Putamen (tissue), 1 donor: Measurements from ENCODE around the gene GAGE13.
"Not testable (repeated sequence)": the region's sequence is repeated elsewhere in the genome, so short reads cannot be mapped to it uniquely, and the experiment has no call there.

Experiments
- DNase-seq: peaks from one replicate; pipeline ENCODE4 v3.0.0-alpha.2; 2016; ENCODE audit warnings: low spot score

Gene GAGE13, protein sequence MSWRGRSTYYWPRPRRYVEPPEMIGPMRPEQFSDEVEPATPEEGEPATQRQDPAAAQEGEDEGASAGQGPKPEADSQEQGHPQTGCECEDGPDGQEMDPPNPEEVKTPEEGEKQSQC

DNA sequence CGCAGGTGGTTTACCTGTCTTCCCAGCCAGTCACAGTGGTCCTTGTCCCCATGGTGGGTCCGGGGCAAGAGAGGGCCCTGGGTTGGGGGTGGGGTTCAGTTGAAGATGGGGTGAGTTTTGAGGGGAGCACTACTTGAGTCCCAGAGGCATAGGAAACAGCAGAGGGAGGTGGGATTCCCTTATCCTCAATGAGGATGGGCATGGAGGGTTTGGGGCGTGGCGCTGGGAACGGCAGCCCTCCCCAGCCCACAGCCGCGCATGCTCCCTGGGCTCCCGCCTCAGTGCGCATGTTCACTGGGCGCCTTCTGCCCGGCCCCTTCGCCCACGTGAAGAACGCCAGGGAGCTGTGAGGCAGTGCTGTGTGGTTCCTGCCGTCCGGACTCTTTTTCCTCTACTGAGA lies at the start of gene GAGE13:
GAGE13 (plus strand) TSS at position 301 of the 400 bp plus-strand sequence. CDS start 1,156 bp downstream, outside the sequence.
- DNase-seq: not testable (repeated sequence)

DNA sequence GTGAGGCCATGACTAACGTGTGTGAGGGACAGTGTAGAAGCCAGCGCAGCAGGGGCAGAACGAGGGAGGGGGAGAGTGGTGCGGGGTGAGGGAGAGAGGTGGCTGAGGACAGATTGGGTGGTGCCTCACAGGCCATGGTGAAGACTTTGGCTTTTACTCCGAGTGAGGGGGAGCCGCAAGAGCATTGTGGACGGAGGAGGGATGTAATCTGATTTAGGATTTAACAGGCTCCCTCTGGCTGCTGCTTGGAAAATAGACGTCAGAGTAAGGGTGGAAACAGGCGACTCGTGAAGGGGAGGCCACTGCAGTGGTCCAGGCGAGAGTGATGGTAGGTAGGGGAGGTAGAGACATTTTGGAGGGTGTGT lies 48.8 kb upstream of the GAGE13 start:
- DNase-seq: no peak

DNA sequence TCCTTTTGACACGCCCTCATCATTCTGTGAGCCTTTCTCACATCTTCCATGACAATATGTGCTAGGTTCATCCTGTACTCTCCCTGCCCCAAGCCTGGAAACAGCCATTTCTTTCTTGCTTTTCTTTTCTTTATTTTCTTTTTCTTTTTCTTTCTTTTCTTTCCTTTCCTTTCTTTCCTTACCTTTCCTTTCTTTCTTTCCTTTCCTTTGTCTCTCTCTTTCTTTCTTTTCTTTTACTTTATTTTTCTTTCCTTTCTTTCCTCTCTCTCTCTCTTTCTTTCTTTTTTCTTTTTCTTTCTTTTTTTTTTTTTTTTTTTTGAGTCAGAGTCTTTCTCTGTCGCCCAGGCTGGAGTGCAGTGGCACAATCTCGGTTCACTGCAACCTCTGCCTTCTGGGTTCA lies 47.2 kb upstream of the GAGE13 start:
- DNase-seq: no peak

DNA sequence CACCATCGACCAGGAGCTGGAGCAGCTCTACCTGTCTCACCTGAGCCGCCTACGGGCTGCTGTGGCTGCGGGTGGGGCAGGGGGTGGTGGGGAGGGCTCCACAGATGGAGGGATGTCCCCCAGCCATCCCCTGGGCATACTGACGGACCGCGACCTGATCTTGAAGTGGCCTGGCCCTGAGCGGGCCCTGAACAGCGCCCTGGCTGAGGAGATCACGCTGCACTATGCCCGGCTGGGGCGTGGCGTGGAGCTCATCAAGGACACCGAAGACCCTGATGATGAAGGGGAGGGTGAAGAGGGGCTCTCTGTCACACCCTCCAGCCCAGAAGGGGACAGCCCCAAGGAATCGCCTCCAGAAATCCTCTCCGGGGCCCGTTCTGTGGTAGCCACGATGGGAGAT lies 45.2 kb upstream of the GAGE13 start:
- no peak for DNase-seq

DNA sequence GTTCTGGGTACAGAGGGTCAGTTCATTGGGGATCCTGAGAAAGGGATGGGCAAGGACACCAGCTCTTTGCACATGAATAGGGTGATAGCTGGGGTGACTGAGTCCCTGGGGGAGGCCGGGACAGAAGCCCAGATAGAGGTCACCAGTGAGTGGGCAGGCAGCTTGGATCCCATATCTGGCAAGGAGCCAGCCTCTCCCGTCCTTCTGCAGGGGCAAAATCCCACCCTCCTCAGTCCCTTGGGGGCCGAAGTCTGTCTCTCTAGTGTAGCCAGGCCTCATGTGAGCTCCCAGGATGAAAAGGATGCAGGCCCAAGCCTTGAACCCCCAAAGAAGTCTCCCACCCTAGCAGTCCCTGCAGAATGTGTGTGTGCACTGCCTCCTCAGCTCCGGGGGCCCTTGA lies 44.8 kb upstream of the GAGE13 start:
- DNase-seq: no peak

DNA sequence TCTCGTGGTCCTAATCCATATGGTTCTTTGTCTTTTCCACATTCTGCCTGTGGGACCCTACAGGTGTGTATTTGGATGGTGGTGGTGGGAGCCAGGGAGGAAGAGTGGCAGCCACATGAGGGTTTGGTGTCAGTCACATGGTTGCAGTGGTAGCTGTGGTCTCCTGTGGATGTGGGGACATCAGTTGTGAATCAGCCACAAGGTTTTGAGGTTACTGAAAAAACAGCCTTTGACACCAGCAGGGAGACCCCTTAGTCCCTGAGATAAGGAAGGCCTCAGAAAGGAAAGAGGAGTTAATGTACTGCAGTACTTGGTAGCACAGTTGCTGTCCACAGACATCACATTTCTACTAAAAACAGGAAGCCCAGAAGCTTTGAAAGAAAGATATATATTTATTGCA lies 43.7 kb upstream of the GAGE13 start:
- DNase-seq: no peak

DNA sequence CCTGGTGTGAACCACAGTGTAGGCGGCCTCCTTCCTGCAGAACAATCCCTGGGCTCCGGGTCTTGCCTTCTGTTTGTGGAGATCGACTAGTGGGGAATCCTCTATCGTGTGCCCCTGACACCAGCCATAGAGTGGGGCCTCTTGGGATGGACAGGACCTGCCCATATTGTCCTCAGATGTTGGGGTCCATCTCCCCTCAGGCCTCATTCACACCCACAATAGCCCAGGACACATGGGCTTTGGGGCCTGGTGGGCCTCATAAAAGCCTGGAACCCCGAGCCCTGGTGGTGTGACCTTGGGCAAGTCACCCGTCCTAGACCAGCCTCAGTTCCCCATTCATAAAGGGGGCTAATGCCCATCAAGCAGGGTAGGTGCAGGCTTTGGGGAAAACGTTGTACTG lies 41.2 kb upstream of the GAGE13 start:
- DNase-seq: no peak

DNA sequence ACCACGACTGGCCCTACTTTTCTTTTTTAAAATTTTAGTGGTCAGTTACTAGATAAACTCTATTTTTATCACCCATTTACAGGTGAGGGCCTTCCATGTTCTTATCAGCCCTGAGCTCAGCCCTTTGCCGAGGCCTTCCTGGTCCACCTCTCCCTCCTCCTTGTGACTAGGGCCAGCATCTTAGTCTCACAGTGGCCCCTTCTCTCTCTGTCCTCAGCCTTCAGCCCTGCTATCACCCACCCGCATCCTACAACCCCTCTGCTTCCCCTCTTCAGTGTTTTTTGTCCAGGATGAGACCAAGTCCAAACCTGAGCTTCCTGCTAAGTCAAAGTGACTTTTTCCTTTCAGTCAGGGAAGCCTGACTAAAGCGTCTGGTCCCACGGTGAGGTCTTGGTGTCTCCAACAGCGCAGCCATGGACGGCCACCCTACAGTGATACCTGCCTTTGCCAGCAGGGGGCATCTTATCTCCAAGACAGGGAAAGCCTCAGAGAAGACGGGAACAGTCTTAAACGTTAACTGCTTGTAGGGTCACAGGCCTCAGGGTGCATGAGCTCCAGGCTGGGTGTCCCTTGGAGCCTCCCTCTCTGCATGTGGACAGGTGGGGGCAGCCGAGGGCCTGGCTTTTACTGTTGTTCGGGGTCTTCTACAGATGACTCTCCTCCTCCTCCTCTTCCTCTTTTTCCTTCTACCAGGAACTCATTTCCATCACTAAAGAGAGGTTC lies 39.6 kb upstream of the GAGE13 start:
- no peak for DNase-seq

DNA sequence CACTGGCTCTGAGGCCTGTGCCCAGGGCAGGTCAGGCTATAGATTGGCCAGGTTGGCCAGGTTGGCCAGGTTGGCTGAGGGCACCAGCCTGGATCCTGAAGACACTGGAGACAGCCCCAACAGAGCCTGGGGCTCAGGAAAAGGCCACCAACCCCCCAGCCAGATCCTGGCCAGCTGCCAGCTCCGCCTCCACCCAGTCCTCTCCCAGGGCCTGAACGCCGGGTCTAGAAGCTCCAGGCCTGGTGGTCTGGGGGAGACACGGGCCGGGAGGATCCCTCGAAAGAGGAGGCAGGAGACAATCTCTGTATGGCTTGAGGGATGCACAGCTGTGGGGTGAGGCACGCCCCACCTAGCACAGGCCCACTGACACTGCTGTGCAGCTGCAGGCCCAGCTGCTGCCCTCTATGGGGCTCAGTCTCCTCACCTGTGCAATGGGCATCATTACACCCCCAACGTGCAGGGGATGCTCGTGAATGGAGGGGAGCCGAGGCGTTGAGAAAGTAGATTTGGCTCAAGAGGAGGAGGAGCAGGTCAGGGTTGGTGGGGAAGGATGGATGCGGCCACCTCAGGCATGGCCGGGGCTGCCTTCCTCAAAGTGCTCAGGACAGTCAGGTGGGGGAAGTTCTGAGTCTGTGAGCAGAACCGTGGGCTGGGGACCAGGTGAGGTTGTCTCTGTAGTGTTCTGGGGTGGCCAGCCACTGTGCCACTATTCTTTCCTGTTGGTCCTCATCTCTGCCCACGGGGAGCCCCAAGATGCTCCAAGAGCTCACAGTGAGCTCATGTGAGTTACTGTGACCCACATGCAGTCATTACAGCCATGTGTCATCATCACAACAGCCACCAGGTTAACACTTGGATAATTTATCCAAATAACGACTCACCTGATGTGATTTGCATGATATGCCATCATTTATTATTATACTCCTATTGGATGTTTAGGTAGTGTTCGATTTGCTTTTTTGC lies 38.7 kb upstream of the GAGE13 start:
- no peak for DNase-seq

DNA sequence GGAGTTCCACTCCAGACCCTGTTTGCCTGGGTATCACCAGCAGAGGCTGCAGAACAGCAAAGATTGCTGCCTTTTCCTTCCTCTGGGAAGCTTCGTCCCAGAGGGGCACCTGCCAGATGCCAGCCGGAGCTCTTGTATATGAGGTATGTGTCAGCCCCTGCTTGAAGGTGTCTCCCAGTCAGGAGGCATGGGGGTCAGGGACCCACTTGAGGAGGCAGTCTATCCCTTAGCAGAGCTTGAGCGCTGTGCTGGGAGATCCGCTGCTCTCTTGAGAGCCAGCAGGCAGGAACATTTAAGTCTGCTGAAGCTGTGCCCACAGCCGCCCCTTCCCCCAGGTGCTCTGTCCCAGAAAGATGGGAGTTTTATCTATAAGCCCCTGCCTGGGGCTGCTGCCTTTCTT lies 32.1 kb upstream of the GAGE13 start:
- DNase-seq: not testable (repeated sequence)

DNA sequence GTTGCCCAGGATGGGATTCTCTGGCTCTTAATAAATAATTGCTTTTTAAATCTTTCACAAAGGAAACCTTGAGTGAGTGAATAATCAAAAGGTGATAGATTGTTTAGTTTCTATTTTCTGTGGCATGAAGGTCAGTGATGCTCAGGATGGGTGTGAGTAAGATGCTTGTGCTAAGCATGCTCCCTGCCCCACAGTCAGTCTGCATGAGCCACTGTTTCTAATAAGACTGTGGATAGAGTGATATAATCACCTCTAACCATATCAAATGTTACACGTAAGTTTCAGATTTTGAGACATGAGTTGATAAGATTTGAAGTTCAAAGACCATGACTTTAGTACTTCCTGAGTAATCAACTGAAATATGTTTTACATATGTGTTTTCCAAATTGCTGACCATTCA lies 30.7 kb upstream of the GAGE13 start:
- DNase-seq: no peak

DNA sequence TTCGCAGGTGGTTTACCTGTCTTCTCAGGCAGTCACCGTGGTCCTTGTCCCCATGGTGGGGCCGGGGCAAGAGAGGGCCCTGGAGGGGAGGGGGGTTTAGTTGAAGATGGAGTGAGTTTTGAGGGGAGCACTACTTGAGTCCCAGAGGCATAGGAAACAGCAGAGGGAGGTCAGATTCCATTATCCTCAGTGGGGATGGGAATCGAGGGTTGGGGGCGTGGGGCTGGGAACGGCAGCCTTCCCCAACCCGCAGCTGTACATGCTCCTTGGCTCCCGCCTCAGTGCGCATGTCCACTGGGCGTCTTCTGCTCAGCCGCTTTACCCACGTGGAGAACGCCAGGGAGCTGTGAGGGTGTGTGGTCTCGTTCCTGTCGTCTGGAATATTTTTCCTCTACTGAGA lies 28.0 kb upstream of the GAGE13 start, which contains the start of gene GAGE10:
GAGE10 (plus strand) TSS at position 301 of the 400 bp plus-strand sequence. CDS start 1,214 bp downstream, outside the sequence.
- DNase-seq: no peak

DNA sequence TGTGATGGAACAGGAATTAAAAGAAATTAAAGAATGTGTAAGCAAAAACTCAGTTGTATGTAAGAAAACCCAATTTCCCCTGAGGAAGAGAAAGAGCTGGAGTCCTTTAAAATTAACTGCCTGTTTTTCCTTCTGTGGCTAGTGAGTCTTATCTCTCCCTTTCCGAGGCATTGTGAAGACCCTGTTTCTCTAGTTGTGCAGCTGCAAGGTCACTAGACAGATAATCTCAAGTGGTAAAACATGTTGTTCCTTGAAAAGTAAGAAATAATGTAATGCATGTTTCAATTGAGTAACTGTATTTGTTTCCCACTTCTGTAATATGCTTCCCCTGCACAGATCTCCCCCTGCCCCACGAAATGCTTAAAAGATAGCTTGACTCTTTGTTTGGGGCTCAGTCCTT lies 23.6 kb upstream of the GAGE13 start:
- not testable (repeated sequence) for DNase-seq

DNA sequence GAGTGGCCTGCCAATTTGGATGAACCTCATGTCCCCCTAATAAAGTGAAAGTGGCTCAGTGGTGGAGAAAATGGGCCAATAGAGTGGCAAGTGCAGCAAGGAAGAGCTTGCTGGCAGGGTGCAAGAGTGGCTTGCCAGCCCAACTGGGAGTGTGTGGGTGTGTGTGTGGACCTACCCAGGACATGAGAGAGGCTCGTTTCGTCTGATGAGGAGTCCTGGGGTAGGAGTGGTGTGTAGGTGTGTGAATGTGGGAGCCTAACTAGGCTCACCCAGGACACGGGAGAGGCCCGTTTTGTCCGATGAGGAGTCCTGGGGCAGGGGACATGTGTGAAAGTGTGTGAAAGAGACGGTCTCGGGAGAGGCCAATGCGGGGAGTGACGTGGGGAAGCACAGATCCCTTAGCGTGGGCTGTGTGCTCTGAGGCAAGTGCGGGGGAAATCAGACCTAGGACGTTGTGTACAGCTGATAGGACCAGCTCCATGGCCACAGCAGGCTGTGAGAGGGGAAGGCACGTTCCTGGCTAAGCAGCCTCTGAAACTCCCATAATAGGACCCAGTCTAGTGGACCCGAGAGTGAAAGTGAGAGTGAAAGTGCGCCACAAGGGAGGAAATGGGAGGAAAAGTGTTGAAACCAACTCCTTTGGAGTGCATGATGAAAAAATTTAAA lies 22.6 kb upstream of the GAGE13 start:
- DNase-seq: no peak

DNA sequence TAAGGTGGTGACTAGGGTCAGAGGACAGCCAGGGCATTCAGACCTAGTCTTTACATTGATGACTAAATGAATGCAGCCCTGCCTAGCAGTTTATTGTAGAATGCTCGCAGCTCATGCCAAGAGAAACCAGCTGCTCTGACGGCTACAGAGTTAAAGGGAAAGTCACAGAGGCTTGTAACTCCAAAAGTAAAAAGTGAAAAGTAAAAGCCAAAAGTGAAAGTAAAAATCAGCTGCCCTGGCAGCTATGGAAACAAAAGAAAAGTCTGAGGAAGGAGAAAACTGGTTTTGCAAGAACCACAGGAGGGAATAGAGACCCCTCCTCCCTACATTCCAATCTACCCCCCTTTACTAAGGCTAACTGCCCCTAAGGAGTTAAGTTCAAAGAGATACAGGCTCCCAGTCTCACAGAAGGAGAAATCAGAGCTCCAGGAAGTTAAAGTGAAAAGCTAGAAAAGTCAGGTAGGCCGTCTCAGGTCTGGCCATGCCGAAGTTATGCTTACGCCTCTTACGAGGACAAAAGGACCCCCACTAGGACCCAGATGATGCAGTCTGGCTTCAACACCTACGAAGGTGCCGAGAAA lies 21.9 kb upstream of the GAGE13 start:
- no peak for DNase-seq

DNA sequence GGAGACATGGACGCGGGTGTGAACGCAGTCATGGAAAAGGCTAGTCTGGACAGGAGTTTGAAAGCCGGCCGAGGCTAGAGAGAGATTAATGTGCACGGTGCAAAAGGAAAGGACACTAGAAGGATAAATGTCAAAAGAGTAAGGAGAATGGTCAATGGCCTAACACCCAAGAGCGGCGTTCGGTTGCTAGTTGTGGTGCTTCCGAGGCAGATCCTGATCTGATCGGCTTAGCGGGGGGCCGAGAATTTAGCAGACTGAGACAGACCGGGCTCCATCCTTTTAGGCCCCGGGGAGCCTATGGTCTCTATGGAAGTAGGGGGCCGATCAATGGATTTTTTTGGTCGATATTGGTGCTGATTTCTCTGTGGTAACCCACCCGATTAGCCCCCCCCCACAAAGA lies 21.0 kb upstream of the GAGE13 start:
- no peak for DNase-seq

DNA sequence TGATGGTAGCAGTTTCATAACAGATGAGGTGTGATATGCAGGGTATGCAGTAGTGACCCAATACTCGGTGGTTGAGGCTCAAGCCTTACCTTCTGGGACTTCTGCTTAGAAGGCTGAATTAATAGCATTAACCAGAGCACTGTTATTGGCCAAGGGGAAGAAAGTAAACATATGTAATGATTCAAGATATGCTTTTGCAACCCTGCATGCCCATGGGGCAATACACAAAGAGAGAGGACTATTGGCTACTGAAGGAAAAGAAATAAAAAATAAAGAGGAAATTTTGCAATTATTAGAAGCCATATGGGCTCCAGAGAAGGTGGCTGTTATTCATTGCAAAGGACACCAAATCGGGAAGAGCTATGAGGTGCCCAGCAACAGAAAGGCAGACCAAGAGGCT lies 19.2 kb upstream of the GAGE13 start:
- DNase-seq: no peak

DNA sequence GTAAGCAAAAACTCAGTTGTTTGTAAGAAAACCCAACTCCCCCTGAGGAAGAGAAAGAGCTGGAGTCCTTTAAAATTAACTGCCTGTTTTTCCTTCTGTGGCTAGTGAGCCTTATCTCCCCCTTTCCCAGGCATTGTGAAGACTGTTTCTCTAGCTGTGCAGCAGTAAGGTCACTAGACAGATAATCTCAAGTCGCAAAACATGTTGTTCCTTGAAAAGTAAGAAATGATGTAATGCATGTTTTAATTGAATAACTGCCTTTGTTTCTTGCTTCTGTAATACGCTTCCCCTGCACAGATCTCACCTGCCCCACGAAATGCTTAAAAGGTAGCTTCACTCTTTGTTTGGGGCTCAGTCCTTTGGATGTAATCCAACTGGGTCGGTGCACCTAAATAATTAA lies 15.3 kb upstream of the GAGE13 start:
- DNase-seq: no peak

DNA sequence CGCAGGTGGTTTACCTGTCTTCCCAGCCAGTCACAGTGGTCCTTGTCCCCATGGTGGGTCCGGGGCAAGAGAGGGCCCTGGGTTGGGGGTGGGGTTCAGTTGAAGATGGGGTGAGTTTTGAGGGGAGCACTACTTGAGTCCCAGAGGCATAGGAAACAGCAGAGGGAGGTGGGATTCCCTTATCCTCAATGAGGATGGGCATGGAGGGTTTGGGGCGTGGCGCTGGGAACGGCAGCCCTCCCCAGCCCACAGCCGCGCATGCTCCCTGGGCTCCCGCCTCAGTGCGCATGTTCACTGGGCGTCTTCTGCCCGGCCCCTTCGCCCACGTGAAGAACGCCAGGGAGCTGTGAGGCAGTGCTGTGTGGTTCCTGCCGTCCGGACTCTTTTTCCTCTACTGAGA lies 9.6 kb upstream of the GAGE13 start, which contains the start of gene GAGE12J:
GAGE12J (plus strand) TSS at position 301 of the 400 bp plus-strand sequence. CDS start 1,157 bp downstream, outside the sequence.
- not testable (repeated sequence) for DNase-seq

DNA sequence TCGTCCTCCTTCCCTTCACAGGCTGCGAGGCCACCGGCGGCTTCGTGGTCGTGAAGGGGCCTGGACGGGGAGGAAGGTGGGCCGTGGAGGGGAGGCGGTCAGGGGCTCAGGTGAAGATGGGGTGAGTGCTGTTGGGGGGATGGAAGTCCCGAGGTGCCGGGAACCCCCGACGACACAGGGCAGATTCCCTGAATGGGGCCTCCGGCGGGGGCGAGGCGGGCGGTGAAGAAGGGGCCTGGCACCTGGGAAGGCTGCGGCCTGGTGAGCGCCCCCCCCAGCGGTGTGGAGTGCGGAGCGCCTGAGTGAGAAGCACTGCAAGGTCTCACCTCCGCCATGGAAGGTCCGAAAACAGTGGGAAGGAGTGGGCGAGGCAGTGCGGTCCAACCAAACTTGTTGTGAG lies 9.1 kb upstream of the GAGE13 start:
- DNase-seq: not testable (repeated sequence)

DNA sequence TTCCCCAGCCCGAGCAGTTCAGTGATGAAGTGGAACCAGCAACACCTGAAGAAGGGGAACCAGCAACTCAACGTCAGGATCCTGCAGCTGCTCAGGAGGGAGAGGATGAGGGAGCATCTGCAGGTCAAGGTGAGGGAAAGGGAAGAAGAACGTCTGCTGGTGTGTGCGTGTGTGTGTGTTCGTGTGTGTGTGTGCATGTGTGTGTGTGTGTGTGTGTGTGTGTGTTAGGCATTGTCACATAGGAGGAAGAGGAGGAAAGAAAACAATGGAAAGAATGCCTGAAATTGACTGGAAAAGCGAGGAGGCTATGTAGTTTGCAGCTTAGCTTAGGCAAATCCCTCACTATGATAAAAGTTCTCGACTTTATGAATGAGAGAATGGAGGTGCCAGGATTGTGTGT lies 7.6 kb upstream of the GAGE13 start:
- DNase-seq: not testable (repeated sequence)

DNA sequence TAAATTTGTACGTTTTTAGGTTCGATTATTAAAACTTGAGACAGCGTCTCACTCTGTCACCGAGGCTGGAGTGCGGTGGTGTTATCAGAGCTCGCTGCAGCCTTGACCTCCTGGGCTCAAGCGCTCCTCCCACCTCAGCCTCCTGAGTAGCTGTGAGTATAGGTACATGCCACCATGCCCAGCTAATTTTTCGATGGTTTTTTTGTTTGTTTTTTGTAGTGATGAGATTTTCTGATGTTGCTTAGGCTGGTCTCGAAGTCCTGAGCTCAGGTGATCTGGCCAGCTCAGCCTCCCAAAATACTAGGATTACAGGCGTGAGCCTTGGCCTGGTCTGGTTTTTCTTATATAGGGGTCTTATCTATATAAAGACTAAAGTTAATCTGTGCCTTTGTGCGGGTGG lies 961 bp upstream of the GAGE13 start:
- not testable (repeated sequence) for DNase-seq
